Esophagus muscularis mucosa (tissue), 4 donors: ENCODE data around the gene FBN1. TPM values are rescaled to one million over a fixed set of nuclear protein-coding genes. Genes with fewer than 3 reads are reported as not detected.
A peak's percentile ranks its signal among the peaks of the same experiment; 100 is the strongest.

Source experiments
- DNase-seq: peaks from one replicate; pipeline ENCODE4 v3.0.0-alpha.2; 2017; ENCODE audit errors: extremely low spot score
- H3K27ac ChIP-seq, 4 donors: fragments of 200-600 bp; sonication (generic); replicated peaks in 1 of 4; 1 replicate in 3 of 4; 2 replicates in 1 of 4; pipeline ENCODE4 v1.5.1; 2016 to 2019; ENCODE audit warnings: mild to moderate bottlenecking in 1 of 4
- H3K27me3 ChIP-seq, 4 donors: fragments of 200-600 bp; sonication (generic); one replicate each; pipeline versions ENCODE4 v1.5.1 to v1.6.0; 2016 to 2019
- H3K36me3 ChIP-seq, 4 donors: fragments of 200-600 bp; sonication (generic); one replicate each; pipeline ENCODE4 v1.5.1; 2016 to 2019
- H3K4me1 ChIP-seq, 4 donors: fragments of 200-600 bp; sonication (generic); one replicate each; pipeline ENCODE4 v1.5.1; 2016 to 2019
- H3K4me3 ChIP-seq, 4 donors: fragments of 200-600 bp; sonication (generic); 1 replicate in 2 of 4; 2 replicates in 2 of 4; pipeline ENCODE4 v1.5.1; 2016 to 2019; ENCODE audit warnings: mild to moderate bottlenecking in 4 of 4, moderate library complexity in 1 of 4
- H3K9me3 ChIP-seq, 4 donors: fragments of 200-600 bp; sonication (generic); 1 replicate in 3 of 4; 2 replicates in 1 of 4; pipeline ENCODE4 v1.5.1; 2016 to 2019
- CTCF ChIP-seq, 3 experiments: fragments of 200-600 bp in 2 of 3; fragments of 450-650 bp in 1 of 3; sonication (generic) in 2 of 3; IDR thresholded peaks; one replicate each; pipeline ENCODE4 v1.5.1; 2017 to 2019; ENCODE audit warnings: antibody characterized with exemption in 3 of 3, mild to moderate bottlenecking in 2 of 3, moderate library complexity in 1 of 3
- EP300 ChIP-seq: sonication (generic); formaldehyde crosslinking; IDR thresholded peaks from one replicate; pipeline ENCODE4 v1.6.1; 2017; ENCODE audit warnings: antibody characterized with exemption
- POLR2A ChIP-seq: fragments of 450-650 bp; IDR thresholded peaks from one replicate; pipeline ENCODE4 v1.6.1; 2017; ENCODE audit warnings: antibody characterized with exemption, moderate library complexity, mild to moderate bottlenecking, low read depth
- POLR2AphosphoS5 ChIP-seq, 2 donors: sonication (generic); formaldehyde crosslinking; IDR thresholded peaks; one replicate each; pipeline ENCODE4 v1.6.1; 2017; ENCODE audit warnings: antibody characterized with exemption in 2 of 2
- WGBS: methylation state at CpG from one replicate; pipeline ENCODE4 v1.1.5; 2018; 5-methylcytosine and 5-hydroxymethylcytosine counted together
- intact Hi-C: fragments of 100-400 bp; cut with DNase I; formaldehyde crosslinking; loops from one replicate; pipeline ENCODE4 v1.15.1; 2023
- total RNA-seq, 4 donors: library from RNA; depleted of rRNA; stranded (reverse); fragments of >200 nt; gene quantifications; one replicate each; pipeline versions ENCODE4 v1.1.0 to v1.2.1, GENCODE V29; 2016

FBN1 gene
- total RNA-seq, 4 donors from 2014 or later = 159 to 253 (median 226) TPM

DNA sequence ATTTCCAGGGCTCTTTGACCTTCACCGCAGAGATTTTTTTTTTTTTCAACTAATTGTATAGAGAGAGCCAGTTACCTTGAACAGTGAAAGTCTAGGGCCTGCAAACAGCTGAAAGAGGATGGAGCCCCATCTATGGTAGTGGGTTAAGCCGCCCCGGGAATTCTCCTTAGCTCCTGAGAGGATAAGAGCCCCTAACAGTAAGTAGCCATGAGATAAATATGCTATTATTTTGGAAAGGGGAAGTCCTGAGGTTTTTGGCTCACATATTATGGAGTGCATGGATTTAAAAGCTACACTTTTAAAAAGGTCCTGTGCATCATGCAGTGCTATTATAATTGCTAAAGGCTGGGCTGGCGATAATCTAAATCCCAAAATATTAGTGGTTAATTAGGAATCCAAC is 115.0 kb downstream of the FBN1 start:
- H3K36me3 ChIP-seq = peaks cover 7 to 45% (median 16%) of the 10 kb centered on the region in 4 donors
- H3K27ac ChIP-seq = no peak overlapping the region
- H3K4me1 ChIP-seq = peaks cover 1 to 66% (median 57%) of the 10 kb centered on the region in 4 donors
- TF ChIP-seq EP300 (no peak), POLR2A (no peak), POLR2AphosphoS5 (IDR thresholded peaks at IDR 0.05) (no peak)
- WGBS = 97% methylated on average over 4 of the region's 4 CpGs
- H3K9me3 ChIP-seq = no peaks in the 10 kb centered on the region
- DNase-seq = no peak
- H3K27me3 ChIP-seq = no peaks in the 10 kb centered on the region
- H3K4me3 ChIP-seq = no peak overlapping the region
- intact Hi-C loops = no loop called here

DNA sequence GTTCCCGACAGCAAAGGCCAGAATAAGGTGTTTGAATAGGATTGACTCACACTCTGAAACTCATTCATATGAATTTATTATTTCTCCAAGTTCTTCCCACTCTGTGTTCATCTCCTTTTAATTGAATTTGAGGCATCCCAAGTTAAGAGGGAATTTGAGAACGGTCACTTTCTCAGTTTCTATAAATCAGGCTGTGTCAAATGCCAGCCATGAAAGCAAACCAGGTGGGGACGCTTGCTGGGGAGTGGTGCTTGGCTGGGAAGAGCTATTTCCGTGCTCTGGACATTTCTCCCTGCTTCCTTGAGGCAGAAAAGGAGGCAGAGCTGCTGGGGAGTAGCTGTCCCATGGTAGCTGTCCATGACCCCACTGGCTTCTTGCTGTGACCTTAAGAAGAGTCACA is 116.6 kb downstream of the FBN1 start:
- Histone ChIP-seq H3K9me3 (no peaks in the 10 kb centered on the region), H3K36me3 (peaks cover 7 to 61% (median 25%) of the 10 kb centered on the region in 4 donors), H3K4me3 (no peak overlapping the region), H3K27me3 (no peaks in the 10 kb centered on the region), H3K27ac (peak overlapping the region in 3 of 4 donors; percentile 71 to 77 (median 71)), H3K4me1 (peaks cover 0 to 66% (median 57%) of the 10 kb centered on the region in 4 donors)
- intact Hi-C loops = loop anchor here (5.0 kb wide), 1 partner anchor 113 kb away; no protein-coding TSS in a partner anchor
- 85% methylated on average over 4 of the region's 4 CpGs for WGBS
- TF ChIP-seq POLR2A (no peak), CTCF (IDR thresholded peaks at IDR 0.05) (no peak), EP300 (no peak), POLR2AphosphoS5 (IDR thresholded peaks at IDR 0.05) (no peak)
- DNase-seq = no peak

DNA sequence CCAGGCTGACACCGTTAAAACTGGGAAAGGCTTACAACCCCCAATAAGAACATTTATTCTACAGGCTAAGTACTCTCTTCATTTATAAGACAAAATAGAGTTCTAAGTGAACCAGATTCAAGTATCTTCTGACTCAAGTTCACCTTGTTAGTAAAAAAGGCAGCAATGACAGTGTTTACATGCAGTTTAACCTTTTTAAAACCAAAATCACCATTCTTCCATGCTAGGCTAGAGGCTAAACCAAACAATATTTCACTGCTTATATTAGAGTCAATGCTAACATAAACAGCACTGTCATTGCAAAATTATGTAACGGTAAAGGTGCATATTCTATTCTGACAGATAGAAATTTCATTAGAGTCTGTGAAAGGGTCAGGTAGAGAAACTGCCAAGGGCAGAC is 118.0 kb downstream of the FBN1 start:
- peak overlapping the region; percentile 58 to 77 (median 71) for H3K27ac ChIP-seq
- intact Hi-C loops = loop anchor here (5.0 kb wide), 1 partner anchor 115 kb away; no protein-coding TSS in a partner anchor
- WGBS = 40% methylated on average over 2 of the region's 2 CpGs
- H3K4me3 ChIP-seq = no peak overlapping the region
- H3K36me3 ChIP-seq = peaks cover 7 to 66% (median 25%) of the 10 kb centered on the region in 4 donors
- TF ChIP-seq POLR2AphosphoS5 (IDR thresholded peaks at IDR 0.05) (no peak), EP300 (no peak), POLR2A (no peak), CTCF (IDR thresholded peaks at IDR 0.05) (no peak)
- no peak for DNase-seq
- H3K27me3 ChIP-seq = no peaks in the 10 kb centered on the region
- H3K9me3 ChIP-seq = no peaks in the 10 kb centered on the region
- H3K4me1 ChIP-seq = peaks cover 0 to 55% (median 48%) of the 10 kb centered on the region in 4 donors

DNA sequence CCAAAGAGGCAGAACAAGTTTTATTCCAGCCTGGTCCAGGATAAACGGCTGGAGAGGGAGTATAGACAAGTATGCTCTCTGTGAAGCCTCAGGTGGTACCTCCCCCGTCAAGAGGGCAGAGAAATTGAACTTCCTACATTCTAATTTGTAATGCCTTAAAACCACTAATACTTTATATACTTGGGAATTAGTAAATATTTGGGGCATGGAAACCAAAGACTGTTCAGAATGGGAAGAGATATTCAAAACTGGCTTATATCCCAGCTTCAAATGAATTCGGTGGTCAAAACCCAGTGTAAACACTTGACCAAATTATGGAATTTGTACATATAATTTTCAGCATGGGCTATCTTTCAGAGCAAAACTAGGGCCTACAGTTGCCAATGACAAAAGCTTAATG is 122.6 kb downstream of the FBN1 start:
- no peaks in the 10 kb centered on the region for H3K27me3 ChIP-seq
- peaks cover 0 to 43% (median 39%) of the 10 kb centered on the region in 4 donors for H3K4me1 ChIP-seq
- TF ChIP-seq POLR2A (no peak), POLR2AphosphoS5 (IDR thresholded peaks at IDR 0.05) (no peak), EP300 (no peak), CTCF (IDR thresholded peaks at IDR 0.05) (no peak)
- intact Hi-C loops = no loop called here
- no peaks in the 10 kb centered on the region for H3K9me3 ChIP-seq
- no peak overlapping the region for H3K27ac ChIP-seq
- no peak for DNase-seq
- WGBS = 92% methylated on average over 3 of the region's 3 CpGs
- H3K36me3 ChIP-seq = peaks cover 4 to 61% (median 28%) of the 10 kb centered on the region in 4 donors
- H3K4me3 ChIP-seq = no peak overlapping the region

- Histone ChIP-seq H3K9me3 (no peaks in the 10 kb centered on the region), H3K27ac (no peak overlapping the region), H3K4me3 (no peak overlapping the region), H3K36me3 (peaks cover 4 to 65% (median 29%) of the 10 kb centered on the region in 4 donors), H3K27me3 (no peaks in the 10 kb centered on the region), H3K4me1 (peaks cover 0 to 35% (median 31%) of the 10 kb centered on the region in 4 donors)
- TF ChIP-seq POLR2AphosphoS5 (IDR thresholded peaks at IDR 0.05) (no peak), CTCF (IDR thresholded peaks at IDR 0.05) (no peak), POLR2A (no peak), EP300 (no peak)
- DNase-seq = no peak
- intact Hi-C loops = no loop called here
These were observed 123.4 kb downstream of the FBN1 start for GRCh38 chr15:48522123-48522522.
